ENCODE data around the gene SPINK8. TPM values are rescaled to one million over a fixed set of nuclear protein-coding genes. Genes with fewer than 3 reads are reported as not detected.
"Not testable (repeated sequence)": the region's sequence is repeated elsewhere in the genome, so short reads cannot be mapped to it uniquely, and the experiment has no call there.

SPINK8 gene
- under 1 TPM in 3 of 4 donors, not detected in 1; 0.31 to 0.68 (median 0.55) TPM for polyA plus RNA-seq (ENCODE audit: insufficient read length in 4 of 4)

GRCh38 chr3:48333346-48334245 is at the start of gene SPINK8:
SPINK8 (minus strand) TSS chr3:48333661; CDS start chr3:48328341, 5,320 bp downstream.
- not testable (repeated sequence) for DNase-seq (ENCODE audit: low read depth in 4 of 4, low spot score in 2 of 4)

GRCh38 chr3:48372862-48373435 is 39.5 kb upstream of the SPINK8 start:
- DNase-seq (ENCODE audit: low read depth in 4 of 4, low spot score in 2 of 4): no peak

GRCh38 chr3:48372377-48372770 is 38.9 kb upstream of the SPINK8 start:
- no peak for DNase-seq (ENCODE audit: low read depth in 4 of 4, low spot score in 2 of 4)

- no peak for DNase-seq (ENCODE audit: low read depth in 4 of 4, low spot score in 2 of 4)
Measured at GRCh38 chr3:48371651-48372376, 38.4 kb upstream of the SPINK8 start, which contains the start of gene FBXW12. FBXW12 (plus strand) TSS chr3:48372219; CDS start chr3:48372768, 549 bp downstream.

- DNase-seq (ENCODE audit: low read depth in 4 of 4, low spot score in 2 of 4): no peak
Measured at GRCh38 chr3:48370333-48370713, 36.9 kb upstream of the SPINK8 start.

GRCh38 chr3:48369693-48370332 is 36.4 kb upstream of the SPINK8 start:
- DNase-seq (ENCODE audit: low read depth in 4 of 4, low spot score in 2 of 4): no peak

- DNase-seq (ENCODE audit: low read depth in 4 of 4, low spot score in 2 of 4): no peak
Measured at GRCh38 chr3:48367201-48367600, 33.7 kb upstream of the SPINK8 start.

GRCh38 chr3:48364840-48365239 is 31.4 kb upstream of the SPINK8 start:
- DNase-seq (ENCODE audit: low read depth in 4 of 4, low spot score in 2 of 4): no peak

GRCh38 chr3:48361928-48362327 is 28.5 kb upstream of the SPINK8 start:
- no peak for DNase-seq (ENCODE audit: low read depth in 4 of 4, low spot score in 2 of 4)

GRCh38 chr3:48356419-48356818 is 23.0 kb upstream of the SPINK8 start:
- DNase-seq (ENCODE audit: low read depth in 4 of 4, low spot score in 2 of 4): no peak

GRCh38 chr3:48353987-48354386 is 20.5 kb upstream of the SPINK8 start:
- DNase-seq (ENCODE audit: low read depth in 4 of 4, low spot score in 2 of 4): no peak

- no peak for DNase-seq (ENCODE audit: low read depth in 4 of 4, low spot score in 2 of 4)
Measured at GRCh38 chr3:48352546-48352945, 19.1 kb upstream of the SPINK8 start.

GRCh38 chr3:48347500-48347899 is 14.0 kb upstream of the SPINK8 start:
- no peak for DNase-seq (ENCODE audit: low read depth in 4 of 4, low spot score in 2 of 4)

- DNase-seq (ENCODE audit: low read depth in 4 of 4, low spot score in 2 of 4): no peak
Measured at GRCh38 chr3:48345946-48346572, 12.6 kb upstream of the SPINK8 start.

GRCh38 chr3:48344867-48345507 is 11.5 kb upstream of the SPINK8 start:
- no peak for DNase-seq (ENCODE audit: low read depth in 4 of 4, low spot score in 2 of 4)

GRCh38 chr3:48343432-48343831 is 10.0 kb upstream of the SPINK8 start:
- DNase-seq (ENCODE audit: low read depth in 4 of 4, low spot score in 2 of 4): no peak

- DNase-seq (ENCODE audit: low read depth in 4 of 4, low spot score in 2 of 4): no peak
Measured at GRCh38 chr3:48338635-48339034, 5.2 kb upstream of the SPINK8 start.

- not testable (repeated sequence) for DNase-seq (ENCODE audit: low read depth in 4 of 4, low spot score in 2 of 4)
Measured at GRCh38 chr3:48337536-48337935, 4.1 kb upstream of the SPINK8 start.

GRCh38 chr3:48335286-48335685 is 1.8 kb upstream of the SPINK8 start:
- DNase-seq (ENCODE audit: low read depth in 4 of 4, low spot score in 2 of 4): not testable (repeated sequence)

GRCh38 chr3:48334605-48335004 is 1.1 kb upstream of the SPINK8 start:
- DNase-seq (ENCODE audit: low read depth in 4 of 4, low spot score in 2 of 4): no peak

Measured in left renal cortex interstitium (tissue), 4 donors.